Measurements from ENCODE around the gene TRAF2. TPM values are rescaled to one million over a fixed set of nuclear protein-coding genes. Genes with fewer than 3 reads are reported as not detected.

TRAF2 gene
- total and polyA plus RNA-seq, 2 of the 13 experiments (the other 11 are each of a cell fraction or from before 2014, with no cell fraction given): 12.4 to 13.6 TPM

DNA sequence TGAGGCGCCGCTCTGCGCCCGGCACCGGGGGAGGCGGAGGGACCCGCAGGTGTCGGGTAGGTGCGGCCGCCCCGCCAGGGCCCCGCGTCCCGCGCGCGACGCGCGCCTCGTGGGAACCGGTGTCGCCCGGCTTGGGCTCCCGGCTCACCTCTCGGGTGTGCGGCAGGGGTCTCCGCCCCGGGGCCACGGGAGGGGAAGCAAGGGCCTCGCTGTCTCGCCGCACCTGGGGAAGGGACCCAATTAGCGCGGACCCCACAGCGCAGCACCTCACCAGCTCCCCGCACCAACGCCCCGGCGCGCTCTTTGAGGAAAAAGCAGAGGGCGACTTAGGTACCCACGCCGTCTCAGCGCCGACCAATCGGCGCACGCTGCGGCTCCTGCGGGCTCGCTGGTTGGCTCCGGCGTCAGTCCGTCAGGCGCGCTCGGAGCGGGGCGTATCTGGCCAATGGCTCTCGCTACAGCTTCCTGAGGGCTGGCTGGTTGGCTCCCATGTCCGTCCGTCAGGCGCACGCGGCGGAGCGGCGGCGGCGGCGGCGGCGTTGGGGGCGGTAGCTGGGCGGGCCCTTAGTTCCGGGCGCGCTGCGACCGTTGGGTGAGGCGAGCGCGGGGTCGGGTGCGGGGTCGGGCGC, at the start of gene TRAF2 (continued):
- TF ChIP-seq, protein P1, sequence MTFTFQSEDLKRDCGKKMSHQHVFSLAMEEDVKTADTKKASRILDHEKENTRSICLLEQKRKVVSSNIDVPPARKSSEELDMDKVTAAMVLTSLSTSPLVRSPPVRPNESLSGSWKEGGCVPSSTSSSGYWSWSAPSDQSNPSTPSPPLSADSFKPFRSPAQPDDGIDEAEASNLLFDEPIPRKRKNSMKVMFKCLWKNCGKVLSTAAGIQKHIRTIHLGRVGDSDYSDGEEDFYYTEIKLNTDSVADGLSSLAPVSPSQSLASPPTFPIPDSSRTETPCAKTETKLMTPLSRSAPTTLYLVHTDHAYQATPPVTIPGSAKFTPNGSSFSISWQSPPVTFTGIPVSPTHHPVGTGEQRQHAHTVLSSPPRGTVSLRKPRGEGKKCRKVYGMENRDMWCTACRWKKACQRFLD (CRISPR knock-in tag; IDR thresholded peaks at IDR 0.05; ENCODE audit: borderline replicate concordance): no peak
- TF ChIP-seq ZNF44 (CRISPR knock-in tag; IDR thresholded peaks at IDR 0.05): 0 out of 2 replicates have a peak, but pooled peaks have one; percentile 43
- TF ChIP-seq, protein P2, sequence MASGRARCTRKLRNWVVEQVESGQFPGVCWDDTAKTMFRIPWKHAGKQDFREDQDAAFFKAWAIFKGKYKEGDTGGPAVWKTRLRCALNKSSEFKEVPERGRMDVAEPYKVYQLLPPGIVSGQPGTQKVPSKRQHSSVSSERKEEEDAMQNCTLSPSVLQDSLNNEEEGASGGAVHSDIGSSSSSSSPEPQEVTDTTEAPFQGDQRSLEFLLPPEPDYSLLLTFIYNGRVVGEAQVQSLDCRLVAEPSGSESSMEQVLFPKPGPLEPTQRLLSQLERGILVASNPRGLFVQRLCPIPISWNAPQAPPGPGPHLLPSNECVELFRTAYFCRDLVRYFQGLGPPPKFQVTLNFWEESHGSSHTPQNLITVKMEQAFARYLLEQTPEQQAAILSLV (CRISPR knock-in tag; IDR thresholded peaks at IDR 0.05; ENCODE audit: borderline replicate concordance): no peak
- no peak for TF ChIP-seq SNRNP70 (IDR thresholded peaks at IDR 0.05; ENCODE audit: low read depth, low read length)
- TF ChIP-seq ZNF616 (CRISPR knock-in tag; IDR thresholded peaks at IDR 0.05; ENCODE audit: low read depth): peak; percentile 88; the same call in 1 of the 2 replicates
- peak; percentile 60 for TF ChIP-seq GATAD1 (CRISPR knock-in tag; IDR thresholded peaks at IDR 0.05)
- TF ChIP-seq, protein P3, sequence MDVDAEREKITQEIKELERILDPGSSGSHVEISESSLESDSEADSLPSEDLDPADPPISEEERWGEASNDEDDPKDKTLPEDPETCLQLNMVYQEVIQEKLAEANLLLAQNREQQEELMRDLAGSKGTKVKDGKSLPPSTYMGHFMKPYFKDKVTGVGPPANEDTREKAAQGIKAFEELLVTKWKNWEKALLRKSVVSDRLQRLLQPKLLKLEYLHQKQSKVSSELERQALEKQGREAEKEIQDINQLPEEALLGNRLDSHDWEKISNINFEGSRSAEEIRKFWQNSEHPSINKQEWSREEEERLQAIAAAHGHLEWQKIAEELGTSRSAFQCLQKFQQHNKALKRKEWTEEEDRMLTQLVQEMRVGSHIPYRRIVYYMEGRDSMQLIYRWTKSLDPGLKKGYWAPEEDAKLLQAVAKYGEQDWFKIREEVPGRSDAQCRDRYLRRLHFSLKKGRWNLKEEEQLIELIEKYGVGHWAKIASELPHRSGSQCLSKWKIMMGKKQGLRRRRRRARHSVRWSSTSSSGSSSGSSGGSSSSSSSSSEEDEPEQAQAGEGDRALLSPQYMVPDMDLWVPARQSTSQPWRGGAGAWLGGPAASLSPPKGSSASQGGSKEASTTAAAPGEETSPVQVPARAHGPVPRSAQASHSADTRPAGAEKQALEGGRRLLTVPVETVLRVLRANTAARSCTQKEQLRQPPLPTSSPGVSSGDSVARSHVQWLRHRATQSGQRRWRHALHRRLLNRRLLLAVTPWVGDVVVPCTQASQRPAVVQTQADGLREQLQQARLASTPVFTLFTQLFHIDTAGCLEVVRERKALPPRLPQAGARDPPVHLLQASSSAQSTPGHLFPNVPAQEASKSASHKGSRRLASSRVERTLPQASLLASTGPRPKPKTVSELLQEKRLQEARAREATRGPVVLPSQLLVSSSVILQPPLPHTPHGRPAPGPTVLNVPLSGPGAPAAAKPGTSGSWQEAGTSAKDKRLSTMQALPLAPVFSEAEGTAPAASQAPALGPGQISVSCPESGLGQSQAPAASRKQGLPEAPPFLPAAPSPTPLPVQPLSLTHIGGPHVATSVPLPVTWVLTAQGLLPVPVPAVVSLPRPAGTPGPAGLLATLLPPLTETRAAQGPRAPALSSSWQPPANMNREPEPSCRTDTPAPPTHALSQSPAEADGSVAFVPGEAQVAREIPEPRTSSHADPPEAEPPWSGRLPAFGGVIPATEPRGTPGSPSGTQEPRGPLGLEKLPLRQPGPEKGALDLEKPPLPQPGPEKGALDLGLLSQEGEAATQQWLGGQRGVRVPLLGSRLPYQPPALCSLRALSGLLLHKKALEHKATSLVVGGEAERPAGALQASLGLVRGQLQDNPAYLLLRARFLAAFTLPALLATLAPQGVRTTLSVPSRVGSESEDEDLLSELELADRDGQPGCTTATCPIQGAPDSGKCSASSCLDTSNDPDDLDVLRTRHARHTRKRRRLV (CRISPR knock-in tag; IDR thresholded peaks at IDR 0.05): no peak
- TF ChIP-seq, protein P4, sequence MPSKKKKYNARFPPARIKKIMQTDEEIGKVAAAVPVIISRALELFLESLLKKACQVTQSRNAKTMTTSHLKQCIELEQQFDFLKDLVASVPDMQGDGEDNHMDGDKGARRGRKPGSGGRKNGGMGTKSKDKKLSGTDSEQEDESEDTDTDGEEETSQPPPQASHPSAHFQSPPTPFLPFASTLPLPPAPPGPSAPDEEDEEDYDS (CRISPR knock-in tag; IDR thresholded peaks at IDR 0.05): peak; percentile 92
- peak; percentile 63; the same call in 1 of the 2 replicates for TF ChIP-seq MED13 (CRISPR knock-in tag; IDR thresholded peaks at IDR 0.05)
- TF ChIP-seq ZNF160 (CRISPR knock-in tag; IDR thresholded peaks at IDR 0.05): no peak
- no peak for TF ChIP-seq ZNF326 (CRISPR knock-in tag; IDR thresholded peaks at IDR 0.05; ENCODE audit: borderline replicate concordance)
- TF ChIP-seq, protein P5, sequence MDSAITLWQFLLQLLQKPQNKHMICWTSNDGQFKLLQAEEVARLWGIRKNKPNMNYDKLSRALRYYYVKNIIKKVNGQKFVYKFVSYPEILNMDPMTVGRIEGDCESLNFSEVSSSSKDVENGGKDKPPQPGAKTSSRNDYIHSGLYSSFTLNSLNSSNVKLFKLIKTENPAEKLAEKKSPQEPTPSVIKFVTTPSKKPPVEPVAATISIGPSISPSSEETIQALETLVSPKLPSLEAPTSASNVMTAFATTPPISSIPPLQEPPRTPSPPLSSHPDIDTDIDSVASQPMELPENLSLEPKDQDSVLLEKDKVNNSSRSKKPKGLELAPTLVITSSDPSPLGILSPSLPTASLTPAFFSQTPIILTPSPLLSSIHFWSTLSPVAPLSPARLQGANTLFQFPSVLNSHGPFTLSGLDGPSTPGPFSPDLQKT (CRISPR knock-in tag; IDR thresholded peaks at IDR 0.05; ENCODE audit: borderline replicate concordance): no peak
- no peak for TF ChIP-seq MBD4 (IDR thresholded peaks at IDR 0.05; ENCODE audit: borderline replicate concordance, low read length)
- TF ChIP-seq EEA1 (CRISPR knock-in tag; IDR thresholded peaks at IDR 0.05; ENCODE audit: borderline replicate concordance): no peak
- peak; percentile 36; the same call in 1 of the 2 replicates for TF ChIP-seq ZNF773 (CRISPR knock-in tag; IDR thresholded peaks at IDR 0.05; ENCODE audit: borderline replicate concordance)
- TF ChIP-seq, protein P6, sequence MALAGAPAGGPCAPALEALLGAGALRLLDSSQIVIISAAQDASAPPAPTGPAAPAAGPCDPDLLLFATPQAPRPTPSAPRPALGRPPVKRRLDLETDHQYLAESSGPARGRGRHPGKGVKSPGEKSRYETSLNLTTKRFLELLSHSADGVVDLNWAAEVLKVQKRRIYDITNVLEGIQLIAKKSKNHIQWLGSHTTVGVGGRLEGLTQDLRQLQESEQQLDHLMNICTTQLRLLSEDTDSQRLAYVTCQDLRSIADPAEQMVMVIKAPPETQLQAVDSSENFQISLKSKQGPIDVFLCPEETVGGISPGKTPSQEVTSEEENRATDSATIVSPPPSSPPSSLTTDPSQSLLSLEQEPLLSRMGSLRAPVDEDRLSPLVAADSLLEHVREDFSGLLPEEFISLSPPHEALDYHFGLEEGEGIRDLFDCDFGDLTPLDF (CRISPR knock-in tag; IDR thresholded peaks at IDR 0.05): peak; percentile 81
- peak; percentile 28; the same call in 1 of the 2 replicates for TF ChIP-seq KLF12 (CRISPR knock-in tag; IDR thresholded peaks at IDR 0.05; ENCODE audit: borderline replicate concordance)
- TF ChIP-seq FOSL2 (CRISPR knock-in tag; IDR thresholded peaks at IDR 0.05): peak; percentile 44; the same call in 1 of the 2 replicates
- TF ChIP-seq FOXO1 (CRISPR knock-in tag; IDR thresholded peaks at IDR 0.05): no peak; the same call in 1 of the 2 replicates
